GM06990 (cell line): ENCODE results near the gene AKNA.

ENCODE experiments used
- DNase-seq: peaks from one replicate; pipeline ENCODE4 v3.0.0-alpha.2; 2011; ENCODE audit not compliant: insufficient read length; ENCODE audit errors: extremely low read depth
- H3K27me3 ChIP-seq: replicated peaks from 2 replicates; pipeline ENCODE4 v1.6.0; 2011; ENCODE audit warnings: low read length; ENCODE audit not compliant: control insufficient read depth, insufficient read depth
- H3K36me3 ChIP-seq: 2 replicates; pipeline ENCODE4 v1.5.1; 2011; ENCODE audit warnings: low read length; ENCODE audit not compliant: control insufficient read depth, insufficient read depth
- H3K4me3 ChIP-seq: replicated peaks from 2 replicates; pipeline ENCODE4 v1.5.1; 2011; ENCODE audit warnings: low read depth, mild to moderate bottlenecking, control low read depth, low read length
- CTCF ChIP-seq: IDR thresholded peaks from 2 replicates; pipeline ENCODE4 v1.5.1; 2011; ENCODE audit warnings: low read length, control low read depth, mild to moderate bottlenecking, inconsistent platforms; ENCODE audit not compliant: insufficient read depth, poor library complexity, severe bottlenecking

AKNA gene

GRCh38 chr9:114289106-114289505, 98.7 kb downstream of the AKNA start:
- H3K27me3 ChIP-seq, result no peaks in the 10 kb centered on the region; the same call in 1 of the 2 replicates
- no peak overlapping the region for H3K4me3 ChIP-seq
- TF ChIP-seq CTCF, result no peak
- no peak for DNase-seq
- H3K36me3 ChIP-seq, result no peaks in the 10 kb centered on the region

- no peak for TF ChIP-seq CTCF
- DNase-seq, result no peak
- Histone ChIP-seq H3K27me3 (no peaks in the 10 kb centered on the region; the same call in 1 of the 2 replicates), H3K4me3 (no peak overlapping the region), H3K36me3 (no peaks in the 10 kb centered on the region)
Measured at GRCh38 chr9:114288193-114289091, 99.3 kb downstream of the AKNA start.

- no peak for DNase-seq
- Histone ChIP-seq H3K4me3 (no peak overlapping the region), H3K27me3 (no peaks in the 10 kb centered on the region; the same call in 1 of the 2 replicates), H3K36me3 (no peaks in the 10 kb centered on the region)
- no peak for TF ChIP-seq CTCF
Measured at GRCh38 chr9:114287763-114288192, 100.0 kb downstream of the AKNA start.

- H3K4me3 ChIP-seq, result no peak overlapping the region
- no peak for DNase-seq
- TF ChIP-seq CTCF, result no peak
- no peaks in the 10 kb centered on the region; the same call in 1 of the 2 replicates for H3K27me3 ChIP-seq
- H3K36me3 ChIP-seq, result no peaks in the 10 kb centered on the region
Measured at GRCh38 chr9:114287001-114287762, 100.6 kb downstream of the AKNA start.

- TF ChIP-seq CTCF, result no peak
- H3K36me3 ChIP-seq, result no peaks in the 10 kb centered on the region
- no peak for DNase-seq
- no peaks in the 10 kb centered on the region; the same call in 1 of the 2 replicates for H3K27me3 ChIP-seq
- H3K4me3 ChIP-seq, result no peak overlapping the region
Measured at GRCh38 chr9:114286146-114286679, 101.6 kb downstream of the AKNA start.
